H4 (cell line): Measurements from ENCODE around the gene KIAA0586. TPM values are rescaled to one million over a fixed set of nuclear protein-coding genes. Genes with fewer than 3 reads are reported as not detected.
"Not testable (repeated sequence)": the region's sequence is repeated elsewhere in the genome, so short reads cannot be mapped to it uniquely, and the experiment has no call there.

Experiments used
- DNase-seq: peaks from one replicate; pipeline ENCODE4 v3.0.0-alpha.2; 2015; ENCODE audit warnings: low spot score
- total RNA-seq: library from RNA; depleted of rRNA; stranded (reverse); fragments of >200 nt; shearing (Covaris generic); gene quantifications from 2 replicates; pipeline ENCODE4 v1.2.3, GENCODE V29; 2014; rRNA removed

Gene KIAA0586
- total RNA-seq = 19.9 and 22.6 TPM in 2 replicates

DNA sequence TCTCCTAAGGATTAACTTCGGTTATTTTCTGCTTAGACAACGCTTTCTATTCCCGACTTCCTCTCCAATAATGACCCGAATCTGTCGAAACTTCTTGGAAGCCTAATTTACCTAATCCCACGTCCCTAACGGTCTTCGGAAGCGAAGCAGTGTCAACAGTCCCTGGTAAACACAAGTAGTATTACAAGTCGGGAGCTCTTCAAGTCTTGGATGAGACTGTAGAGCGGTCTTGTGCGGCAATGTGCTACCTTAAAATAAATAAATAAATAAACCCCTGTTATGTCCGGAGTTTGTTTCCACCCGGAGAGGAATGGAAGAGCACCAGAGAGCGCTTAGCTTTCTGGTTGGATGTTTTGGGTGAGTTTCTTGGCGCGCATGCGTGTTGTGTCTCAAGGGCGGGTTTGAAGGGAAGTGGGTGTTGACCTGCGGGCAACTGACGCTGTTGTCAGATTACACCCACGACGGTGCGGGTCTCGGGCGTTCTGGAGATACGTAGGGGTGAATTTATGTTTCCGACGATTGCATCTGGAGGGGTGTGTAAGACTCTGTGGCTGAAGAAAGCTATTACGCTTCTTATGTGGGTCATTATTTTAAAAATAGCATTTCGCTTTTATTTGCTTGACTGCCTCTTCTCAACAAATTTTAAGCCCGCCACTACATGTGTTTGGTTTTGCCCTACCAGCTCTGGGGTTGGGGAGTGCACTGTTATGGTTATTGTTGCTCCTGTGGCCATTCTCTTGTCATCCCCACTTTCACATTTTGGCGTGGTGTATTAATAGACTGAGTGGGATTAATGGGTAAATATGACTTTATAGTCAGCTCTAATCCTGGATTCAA, at the start of gene KIAA0586, which contains the start of gene TIMM9:
TSS of gene KIAA0586 (plus strand) at position 439 of the 837 bp plus-strand sequence. CDS start 546 bp downstream, outside the sequence.
TSS of gene TIMM9 (minus strand) at position 251 of the 837 bp plus-strand sequence. CDS start 15,586 bp downstream, outside the sequence.
- peak; percentile 98 for DNase-seq

DNA sequence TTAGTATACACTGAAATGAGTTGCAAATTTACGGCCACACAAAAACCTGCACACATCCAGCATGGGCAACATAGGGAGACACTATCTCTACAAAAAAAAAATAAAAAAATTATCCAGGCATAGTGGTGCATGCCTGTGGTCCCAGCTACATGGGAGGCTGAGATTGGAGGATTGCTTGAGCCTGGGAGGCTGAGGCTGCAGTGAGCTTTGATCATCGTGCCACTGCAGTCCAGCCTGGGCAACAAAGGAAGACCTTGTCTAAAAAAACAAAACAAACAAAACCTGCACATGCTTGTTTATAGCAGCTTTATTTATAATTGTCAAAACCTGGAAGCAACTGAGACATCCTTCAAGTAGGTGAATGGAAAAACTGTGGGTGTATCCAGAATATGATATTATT, 36.7 kb upstream of the KIAA0586 start:
- DNase-seq = no peak

DNA sequence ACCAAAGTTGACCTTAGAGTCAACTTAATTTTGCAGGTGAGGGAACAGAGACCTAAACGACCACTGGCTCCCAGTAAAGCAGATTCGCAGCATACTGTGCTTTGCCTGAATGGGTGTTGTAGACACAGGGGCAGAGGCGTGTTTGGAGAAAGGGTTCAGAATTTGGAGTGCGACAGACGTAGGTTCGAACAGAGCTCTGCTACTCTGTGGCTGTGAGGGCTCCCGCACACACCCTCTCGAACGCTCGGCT, 32.0 kb upstream of the KIAA0586 start:
- no peak for DNase-seq

DNA sequence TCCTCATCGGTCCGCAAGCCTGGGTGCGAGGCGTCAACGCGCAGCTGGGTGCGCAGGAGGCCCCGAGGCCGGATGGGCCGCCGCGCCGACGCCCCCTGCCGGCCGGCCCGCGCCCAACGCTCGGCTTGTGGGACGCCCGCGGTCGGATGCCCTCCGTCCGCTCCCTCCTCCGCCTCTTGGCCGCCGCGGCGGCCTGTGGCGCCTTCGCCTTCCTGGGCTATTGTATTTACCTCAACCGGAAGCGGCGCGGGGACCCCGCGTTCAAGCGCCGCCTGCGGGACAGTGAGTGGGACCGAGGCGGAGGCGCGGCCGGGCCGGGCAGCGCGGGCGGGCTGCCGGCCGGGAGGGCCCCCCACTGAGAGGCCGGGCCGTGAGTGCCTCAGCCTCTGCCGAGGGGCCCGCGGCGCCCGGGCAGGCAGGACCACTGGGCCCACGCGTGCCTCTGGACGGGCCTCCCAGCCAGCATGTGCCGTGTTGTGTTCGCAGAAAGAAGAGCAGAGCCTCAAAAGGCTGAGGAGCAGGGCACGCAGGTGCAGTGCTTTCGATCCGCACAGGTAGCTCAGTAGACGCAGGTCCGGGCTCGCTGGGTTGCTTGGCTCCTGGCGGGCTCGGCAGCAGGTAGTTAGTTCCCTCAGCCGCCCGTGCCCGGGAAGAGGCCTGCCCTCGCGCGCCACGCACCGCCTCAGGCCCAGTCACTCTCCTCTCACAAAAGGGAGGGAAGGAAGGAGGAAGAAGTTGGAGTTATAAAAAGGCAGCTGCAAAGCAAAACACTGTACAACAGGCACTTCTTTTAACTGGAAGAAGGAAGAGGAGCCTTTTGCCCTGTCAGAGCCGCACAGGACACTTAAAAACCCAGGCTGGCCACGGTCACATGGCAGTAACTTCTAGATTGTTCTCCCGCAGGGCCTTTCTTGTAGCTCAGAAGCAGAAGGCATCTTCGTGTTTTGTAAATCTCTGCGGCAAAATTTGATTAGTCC, 31.4 kb upstream of the KIAA0586 start, which contains the start of gene TOMM20L:
TSS of gene TOMM20L (plus strand) at position 119 of the 977 bp plus-strand sequence. CDS start at position 147, 28 bp downstream.
- DNase-seq = peak; percentile 13

DNA sequence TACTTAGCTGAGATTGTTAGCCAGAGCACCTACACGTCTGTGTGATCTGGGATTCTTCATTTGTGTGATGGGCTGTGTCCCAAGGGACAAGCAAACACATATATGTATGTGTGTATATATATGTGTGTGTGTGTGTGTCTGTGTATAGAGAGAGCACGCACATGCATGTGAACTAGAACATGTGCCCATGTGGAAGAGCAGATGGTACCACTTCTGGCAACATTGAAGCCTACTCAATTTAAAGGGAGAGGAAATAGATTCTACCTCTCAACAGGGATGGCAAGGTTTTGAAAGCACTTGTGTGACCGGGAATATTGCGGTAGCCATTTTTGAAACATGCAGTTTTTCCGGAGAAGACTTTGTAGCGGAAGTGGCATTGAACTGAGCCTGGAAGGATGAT, 30.4 kb upstream of the KIAA0586 start:
- no peak for DNase-seq

DNA sequence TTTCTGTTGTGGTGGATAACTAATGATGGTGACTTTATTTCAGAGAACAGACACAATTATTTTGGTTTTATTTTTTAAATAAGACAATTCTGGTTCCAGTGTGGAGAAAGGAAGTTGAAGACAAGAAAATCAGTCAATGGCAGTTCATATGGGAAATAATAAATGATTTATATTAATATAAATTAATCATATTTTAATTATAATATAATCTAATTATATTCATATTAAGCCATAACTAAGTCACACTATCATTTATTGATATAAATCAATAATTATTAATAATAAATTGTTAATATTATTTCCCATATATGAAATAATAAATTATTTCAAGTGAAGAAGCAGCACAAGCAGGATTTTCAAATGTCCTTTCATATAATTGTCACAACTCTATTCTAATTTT, 29.0 kb upstream of the KIAA0586 start:
- no peak for DNase-seq

DNA sequence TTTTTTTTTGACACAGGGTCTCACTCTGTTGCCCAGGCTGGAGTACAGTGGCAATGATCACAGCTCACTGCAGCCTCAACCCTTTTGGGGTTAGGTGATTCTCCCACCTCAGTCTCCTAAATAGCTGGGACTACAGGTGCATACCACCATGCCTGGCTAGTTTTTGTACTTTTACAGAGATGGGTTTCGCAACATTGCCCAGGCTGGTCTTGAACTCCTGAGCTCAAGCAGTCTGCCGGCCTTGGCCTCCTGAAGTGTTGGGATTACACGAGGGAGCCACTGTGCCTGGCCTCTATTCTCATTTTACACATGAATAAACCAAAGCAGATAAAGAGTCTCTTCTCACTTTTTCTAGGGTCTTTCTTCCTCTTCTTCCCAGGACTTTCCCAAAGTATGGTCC, 28.6 kb upstream of the KIAA0586 start:
- DNase-seq = no peak

DNA sequence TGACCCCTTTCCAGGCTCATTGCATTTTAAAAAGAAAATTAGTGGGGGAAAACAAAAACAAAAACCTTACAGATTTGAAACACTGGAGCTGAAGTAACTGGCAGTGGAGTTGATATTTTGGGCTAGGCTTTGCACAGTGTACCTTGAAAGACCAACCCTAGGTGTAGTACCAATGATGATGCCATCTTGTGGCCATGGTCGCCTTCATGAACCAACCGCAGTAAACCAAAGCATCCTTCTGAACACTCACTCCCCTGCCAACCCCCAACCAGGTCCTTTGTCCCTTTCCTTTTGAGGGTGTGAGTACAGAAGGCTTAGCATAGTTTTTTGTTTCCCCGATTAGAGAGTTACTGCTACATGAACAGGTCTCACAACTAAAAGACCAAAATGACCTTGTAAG, 25.9 kb upstream of the KIAA0586 start:
- no peak for DNase-seq

DNA sequence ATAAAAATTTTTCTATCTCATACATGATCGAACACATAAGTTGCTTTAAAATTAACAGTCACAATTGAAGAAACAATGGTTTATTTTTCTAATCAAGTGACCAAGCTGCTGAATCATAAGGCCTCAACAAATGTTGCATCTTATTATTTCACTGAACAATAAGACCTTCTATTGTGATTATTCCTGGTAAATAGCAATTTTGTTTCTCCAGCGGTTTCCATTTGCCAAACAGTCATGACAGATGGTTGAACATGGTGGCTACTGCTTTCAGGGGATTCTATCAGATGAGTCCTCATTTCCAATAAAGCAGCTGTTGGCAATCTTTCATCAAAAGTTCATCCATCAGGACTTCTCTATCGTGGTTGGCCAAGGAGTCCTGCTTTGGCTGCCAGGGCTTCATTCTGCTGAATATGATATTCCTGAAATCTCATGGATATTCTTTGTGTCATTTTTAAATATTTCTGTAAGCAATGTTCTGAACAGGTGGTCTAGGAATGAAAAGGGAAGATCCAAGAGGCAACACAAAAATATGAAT, 18.8 kb upstream of the KIAA0586 start:
- no peak for DNase-seq

DNA sequence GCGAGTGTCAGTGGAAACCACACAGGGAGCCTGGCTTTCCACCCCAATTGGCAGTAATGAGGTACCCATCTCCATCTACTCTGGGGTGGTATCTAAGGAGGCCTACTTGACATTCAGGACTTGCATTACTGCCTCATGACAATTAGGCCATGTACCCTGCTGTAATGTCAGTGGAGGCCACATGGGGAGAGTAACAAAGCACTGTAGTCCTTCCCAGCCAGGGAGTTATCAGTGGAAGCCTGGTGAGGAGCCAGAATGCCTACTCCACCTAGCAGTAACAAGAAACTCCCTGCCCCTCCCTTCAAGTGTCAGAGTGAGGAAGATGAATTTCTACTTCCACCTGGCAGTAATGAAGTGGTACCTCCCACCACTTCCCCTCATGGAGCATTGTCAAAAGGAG, 12.7 kb upstream of the KIAA0586 start:
- DNase-seq = no peak

DNA sequence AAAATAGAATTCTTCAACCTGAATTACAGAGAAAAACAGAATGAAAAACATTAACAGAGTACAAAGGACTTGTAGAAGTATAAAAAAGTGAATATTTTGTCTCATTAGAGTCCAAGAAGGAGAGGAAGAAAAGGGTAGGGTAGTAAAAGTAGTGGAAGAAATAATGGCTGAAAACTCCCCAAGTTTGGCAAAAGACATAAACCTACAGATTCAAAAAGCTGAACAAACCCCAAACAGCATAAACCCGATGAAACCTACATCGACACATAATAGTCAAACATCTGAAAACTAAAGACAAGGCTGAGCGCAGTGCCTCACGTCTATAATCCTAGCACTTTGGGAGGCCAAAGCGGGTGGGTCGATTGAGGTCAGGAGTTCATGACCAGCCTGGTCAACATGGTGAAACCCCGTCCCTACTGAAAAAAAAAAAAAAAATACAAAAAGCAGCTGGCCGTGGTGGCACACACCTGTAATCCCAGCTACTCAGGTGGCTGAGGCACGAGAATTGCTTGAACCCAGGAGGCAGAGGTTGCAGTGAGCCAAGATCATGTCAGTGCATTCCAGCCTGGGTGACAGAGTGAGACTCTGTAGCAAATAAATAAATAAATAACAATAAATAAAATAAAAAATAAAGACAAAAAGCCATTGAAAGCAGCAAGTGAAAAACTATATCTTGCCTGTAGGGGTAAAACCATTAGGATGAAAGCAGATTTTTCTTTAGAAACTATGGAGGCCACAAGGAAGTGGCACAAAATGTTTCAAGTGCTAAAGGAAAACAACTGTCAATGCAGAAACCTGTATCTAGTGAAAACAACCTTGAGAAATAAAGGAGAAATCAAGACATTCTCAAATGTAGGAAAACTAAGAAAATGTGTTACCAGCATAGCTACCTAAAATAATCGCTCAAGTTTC, 11.6 kb upstream of the KIAA0586 start:
- DNase-seq = no peak

DNA sequence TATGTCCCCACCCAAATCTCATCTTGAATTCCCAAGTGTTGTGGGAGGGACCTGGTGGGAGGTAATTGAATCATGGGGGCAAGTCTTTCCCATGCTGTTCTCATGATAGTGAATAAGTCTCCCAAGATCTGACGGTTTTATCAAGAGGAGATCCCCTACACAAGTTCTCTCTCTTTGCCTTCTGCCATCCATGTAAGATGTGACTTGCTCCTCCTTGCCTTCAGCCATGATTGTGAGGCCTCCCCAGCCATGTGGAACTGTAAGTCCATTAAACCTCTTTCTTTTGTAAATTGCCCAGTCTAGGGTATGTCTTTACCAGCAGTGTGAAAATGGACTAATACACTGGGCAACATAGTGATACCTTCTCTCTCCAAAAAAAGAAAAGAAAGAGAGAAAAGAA, 10.6 kb upstream of the KIAA0586 start:
- not testable (repeated sequence) for DNase-seq

DNA sequence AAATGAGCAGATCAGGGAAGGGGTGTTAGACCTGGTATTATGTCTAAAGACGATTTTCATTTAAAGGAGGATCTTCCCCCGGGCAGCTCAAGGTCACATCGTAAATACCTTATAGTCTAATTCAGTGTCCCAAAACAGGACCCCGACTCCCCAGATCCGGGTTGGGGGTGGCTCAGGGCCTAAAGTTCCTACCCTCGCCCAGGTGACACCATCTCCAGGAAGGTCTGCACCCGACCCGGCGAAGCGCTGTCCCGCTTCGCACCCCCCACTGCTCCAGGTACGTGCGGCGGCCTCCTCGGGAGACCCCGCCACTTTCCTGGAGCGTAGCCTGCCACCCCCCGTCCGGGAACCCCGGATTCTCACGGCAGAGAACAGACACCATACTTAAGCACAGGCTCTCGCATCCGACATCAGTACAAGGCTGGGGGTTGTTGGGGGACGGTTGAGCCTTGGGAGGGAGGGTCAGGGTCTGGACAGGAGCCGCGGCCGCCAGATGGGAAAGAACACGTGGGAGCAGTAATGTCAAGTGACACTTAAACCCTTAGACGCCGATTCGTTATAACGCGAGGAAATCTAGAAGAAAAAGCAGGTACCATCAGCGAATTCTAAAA, 744 bp upstream of the KIAA0586 start:
- DNase-seq = peak; percentile 53

DNA sequence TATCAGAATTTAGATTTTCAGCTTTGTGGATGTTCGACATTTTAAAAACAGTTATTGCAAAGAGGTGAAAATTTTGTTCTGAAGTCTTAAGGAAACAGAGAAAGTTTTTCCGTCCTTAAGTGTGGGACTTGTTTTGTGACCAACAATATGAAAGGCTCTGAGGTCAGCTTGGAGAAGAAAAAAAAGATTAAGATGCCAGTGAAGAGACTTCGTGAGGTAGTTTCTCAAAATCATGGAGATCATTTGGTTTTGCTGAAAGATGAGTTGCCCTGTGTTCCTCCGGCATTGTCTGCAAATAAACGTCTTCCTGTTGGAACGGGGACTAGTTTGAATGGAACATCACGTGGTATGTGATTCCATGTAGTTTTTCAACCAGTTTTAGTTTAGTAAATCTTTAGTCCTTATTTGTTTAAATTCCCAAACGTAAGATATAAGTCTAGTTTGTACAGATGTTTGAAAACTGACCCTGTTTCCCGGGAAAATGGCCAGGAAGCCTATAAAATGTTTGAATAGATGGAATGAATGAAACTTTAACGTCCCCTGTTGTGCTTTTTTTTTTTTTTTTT, 682 bp downstream of the KIAA0586 start:
- DNase-seq = peak; percentile 56

DNA sequence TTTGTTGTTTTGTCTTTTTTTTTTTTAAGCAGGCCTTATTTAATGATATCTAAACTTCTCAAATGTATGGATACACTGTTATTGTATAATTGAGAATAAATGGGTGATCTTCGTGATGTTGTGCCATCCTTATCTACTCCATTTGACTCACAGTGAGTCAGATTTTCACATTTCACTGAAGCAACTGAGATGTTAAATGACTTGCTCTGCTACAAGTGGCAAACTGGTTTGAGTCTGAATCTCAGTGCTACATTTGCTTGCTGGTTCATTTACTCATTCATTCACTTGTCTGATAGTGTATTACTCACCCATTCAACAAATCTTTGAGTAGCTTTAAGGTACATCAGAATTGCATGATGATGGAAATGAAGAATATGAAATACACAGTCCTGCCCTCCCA, 2.6 kb downstream of the KIAA0586 start:
- DNase-seq = no peak

DNA sequence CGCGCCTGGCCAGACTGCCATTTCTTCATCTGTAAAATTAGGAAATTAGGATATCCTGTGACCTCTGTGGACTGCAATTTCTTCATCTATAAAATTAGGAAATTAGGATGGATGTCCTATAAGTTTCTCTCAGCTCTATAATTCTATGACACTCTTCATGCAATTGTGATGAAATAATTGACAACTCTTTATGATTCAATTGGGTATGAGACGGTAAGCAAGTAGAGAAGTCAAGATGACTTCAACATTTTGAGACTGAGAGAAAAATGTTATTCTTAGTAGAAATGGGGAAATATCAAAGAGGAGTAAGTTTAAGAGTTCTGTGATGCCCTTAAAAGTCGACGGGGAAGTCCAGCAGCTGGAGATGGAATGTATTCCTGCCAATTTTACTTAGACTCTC, 12.0 kb downstream of the KIAA0586 start:
- DNase-seq = no peak

DNA sequence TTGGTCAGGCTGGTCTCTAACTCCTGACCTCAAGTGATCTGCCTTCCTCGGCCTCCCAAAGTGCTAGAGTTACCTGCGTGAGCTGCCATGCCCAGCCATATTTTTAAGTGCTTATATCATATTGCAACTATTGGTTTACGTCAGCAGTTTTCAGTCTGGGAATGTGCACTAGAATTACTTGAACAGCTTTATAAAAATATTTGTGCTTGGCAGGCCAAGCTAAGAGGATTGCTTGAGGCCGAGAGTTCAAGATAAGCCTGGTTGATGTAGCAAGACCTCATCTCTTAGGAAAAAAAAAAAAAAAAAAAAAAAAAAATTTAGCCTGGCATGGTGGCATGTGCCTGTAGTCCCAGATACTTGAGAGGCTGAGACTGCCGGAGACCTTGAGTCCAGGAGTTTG, 17.1 kb downstream of the KIAA0586 start:
- no peak for DNase-seq

DNA sequence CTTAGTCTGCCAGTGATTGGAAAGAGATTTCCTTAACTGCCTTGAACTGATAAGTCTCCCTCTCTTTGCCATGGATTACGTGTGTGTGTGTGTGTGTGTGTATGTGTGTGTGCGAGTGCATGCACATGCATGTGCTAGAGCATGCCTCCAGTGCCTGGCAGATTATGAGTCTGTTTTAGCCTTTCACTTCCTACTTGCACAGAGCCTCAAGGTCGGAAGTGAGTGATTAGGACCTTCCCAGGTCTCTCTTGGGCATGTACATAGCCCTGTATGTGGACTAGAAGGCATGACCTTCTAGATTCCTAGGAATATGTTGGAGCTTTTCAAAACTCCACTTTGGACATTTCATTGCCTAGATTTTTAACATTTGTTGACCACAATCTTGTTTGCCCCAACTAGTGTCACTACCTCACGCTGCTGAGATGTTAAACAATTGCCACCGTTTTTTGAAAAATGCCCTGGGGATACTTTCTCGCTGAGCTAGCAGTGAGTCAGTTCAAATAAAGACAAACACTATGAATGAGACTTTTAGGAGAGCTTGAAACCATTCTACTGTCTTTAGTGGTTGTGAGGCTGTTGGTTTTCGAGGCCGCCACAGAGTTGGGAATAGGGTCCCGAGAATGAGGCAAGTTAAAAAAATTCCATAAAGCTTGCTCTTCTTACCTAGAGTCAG, 28.2 kb downstream of the KIAA0586 start:
- DNase-seq = peak; percentile 64

DNA sequence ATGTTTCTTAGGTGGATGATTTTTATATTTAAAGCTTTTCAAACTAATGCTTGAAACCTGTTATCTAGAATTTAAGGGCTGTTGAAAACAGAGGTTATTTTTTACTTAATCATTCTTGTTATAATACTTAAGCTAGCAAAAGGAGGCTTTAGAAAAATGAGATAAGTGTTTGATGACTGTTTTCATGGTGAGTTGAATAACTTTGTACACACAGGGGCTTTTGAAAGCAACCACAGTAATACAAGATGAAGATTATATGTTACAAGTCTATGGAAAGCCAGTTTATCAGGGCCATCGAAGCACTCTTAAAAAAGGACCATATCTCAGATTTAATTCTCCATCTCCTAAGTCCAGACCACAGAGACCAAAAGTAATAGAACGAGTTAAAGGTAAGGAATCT, 33.3 kb downstream of the KIAA0586 start:
- no peak for DNase-seq

DNA sequence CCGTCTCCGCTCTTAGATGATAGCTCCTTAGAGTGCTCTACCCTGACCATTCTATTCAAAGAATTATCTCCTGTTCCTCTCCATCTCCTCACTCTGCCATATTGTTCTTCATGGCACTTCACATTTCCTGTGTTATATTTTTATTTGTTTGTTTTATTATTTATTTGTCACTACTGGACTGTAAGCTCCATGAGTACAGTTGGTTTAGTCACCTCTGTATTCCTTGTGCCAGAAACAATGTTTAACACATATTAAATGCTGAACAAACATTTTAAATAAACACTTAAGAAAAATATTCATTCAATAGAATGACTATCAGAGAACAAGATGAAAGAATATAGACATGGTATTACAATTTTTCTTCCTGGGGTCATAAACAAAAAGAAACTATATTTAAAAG, 35.6 kb downstream of the KIAA0586 start:
- no peak for DNase-seq
